HG03159 (cell line): ENCODE measurements around the gene ACSS3.
"Not testable (repeated sequence)": the region's sequence is repeated elsewhere in the genome, so short reads cannot be mapped to it uniquely, and the experiment has no call there.

ENCODE experiments used
- ATAC-seq: cut with Tn5 transposase; IDR thresholded peaks from one replicate; pipeline ENCODE4 v1.9.1; 2021; ENCODE audit warnings: mild to moderate bottlenecking, moderate library complexity; ENCODE audit not compliant: unreplicated experiment

Gene ACSS3

DNA sequence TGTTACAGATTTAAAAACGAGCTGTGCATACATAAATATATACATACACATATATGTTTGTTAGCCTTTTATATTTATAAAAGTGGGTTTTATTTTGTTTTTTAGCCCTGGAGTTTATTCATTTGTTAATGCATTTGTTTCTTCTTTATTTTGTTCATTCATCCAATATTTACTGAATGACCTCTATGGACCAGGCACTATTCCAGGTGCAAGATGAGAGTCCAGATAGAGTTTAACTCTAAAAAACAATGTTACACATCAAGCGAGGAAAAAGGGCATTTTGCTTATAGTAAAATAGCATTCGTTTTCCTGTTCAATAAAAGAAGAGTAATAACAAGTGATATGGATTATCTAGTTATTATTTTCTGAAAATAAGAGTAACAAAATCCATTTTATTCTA lies 14.2 kb downstream of the ACSS3 start:
- ATAC-seq = no peak

DNA sequence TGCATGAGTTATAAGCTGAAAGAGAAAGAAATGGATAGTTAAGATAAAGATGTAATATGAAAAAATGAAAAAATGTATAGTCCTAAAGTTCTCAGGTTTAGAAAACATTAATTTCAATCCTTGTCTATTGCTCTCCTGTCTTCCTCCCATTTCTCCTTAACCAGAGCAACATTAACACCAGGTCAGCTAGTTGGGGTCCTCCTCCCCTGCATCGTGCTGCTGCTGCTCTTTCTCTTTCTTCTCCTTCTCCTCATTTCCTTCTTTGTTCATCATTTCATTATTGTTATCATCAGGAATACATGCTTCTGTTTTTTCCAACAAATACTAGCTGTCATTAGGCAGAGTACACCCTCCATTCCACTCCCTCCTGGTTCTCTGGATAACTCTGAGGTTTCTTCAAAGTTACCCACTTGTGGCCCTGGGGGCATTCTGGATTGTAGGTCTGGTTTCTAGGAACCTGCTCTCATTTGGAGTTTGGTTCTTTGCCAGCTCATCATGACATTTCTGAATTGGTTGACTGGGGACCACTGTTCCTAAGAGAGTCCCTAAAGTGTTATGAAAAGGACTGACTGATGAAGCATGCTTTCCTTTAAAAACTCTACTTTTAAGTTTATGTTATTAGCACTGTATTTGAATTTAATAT lies 17.0 kb downstream of the ACSS3 start:
- no peak for ATAC-seq

DNA sequence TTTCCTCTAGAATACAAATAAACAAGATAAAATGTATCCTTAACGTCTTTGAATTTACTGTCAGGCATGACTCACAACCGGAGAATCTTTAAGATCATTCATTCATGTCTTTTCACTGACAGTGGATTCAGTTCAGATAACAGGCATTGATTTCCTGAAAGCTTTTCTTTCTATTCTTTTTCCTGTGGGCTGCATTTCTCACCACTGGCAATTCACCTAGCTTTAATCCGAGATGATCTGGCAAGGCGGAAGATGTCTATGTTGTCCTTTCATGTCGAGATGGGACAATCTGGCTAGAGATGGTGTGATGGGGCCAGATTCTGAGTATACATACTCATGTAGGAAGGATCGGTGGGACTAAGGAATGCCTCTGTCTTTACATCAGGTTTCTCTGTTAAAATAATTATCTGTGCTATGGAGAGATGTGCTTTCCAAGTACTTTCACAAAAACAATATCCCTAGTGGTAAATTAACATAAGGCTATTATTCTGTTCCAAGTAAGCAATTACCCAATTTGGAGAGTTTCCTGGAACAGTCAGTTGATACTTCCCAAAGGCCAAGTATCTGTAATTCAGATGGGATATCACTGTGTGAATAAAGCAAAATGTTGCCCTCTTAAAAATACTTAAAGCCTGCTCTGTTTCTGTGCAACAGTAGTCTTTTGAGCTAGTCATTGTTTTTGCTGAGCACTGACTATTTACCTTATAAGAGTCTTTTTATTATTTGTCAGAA lies 17.8 kb downstream of the ACSS3 start:
- ATAC-seq = no peak

DNA sequence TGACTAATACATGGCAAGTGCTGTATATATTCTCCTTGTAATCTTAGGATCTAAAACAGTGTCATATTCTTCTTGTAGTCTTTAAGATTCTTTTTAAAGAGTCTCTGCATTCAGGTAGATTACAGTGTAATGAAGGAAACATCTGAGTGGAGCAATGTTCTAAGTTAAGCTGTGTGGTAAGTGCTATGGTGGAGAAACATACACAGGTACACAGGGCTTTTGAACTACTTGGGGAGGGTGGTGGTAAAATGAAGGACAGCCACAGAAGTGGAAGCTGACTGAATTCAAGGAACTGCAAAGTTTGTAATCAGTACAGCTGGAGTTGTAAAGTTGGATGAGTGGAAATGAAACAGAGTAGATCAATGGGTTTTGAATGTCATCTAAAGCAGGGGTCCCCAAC lies 27.8 kb downstream of the ACSS3 start:
- ATAC-seq = no peak

DNA sequence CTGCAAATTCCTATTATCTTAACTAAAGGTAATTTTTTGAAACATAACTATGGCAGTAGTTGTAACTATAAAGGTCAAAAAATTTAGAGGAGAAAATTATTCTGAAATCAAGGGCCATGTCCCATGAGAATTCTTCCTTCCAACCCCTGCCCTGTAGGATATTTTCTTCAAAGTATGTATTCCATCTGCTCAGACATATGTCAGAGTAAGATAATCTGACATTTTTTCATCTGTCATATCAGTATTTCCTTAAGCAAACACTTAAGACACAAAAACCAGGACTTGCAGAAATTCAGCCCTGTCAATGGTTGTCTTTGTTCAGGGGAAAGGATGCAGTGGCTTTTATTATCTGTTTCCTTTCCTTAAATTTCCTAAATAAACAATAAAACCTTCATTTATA lies 36.3 kb downstream of the ACSS3 start:
- no peak for ATAC-seq

DNA sequence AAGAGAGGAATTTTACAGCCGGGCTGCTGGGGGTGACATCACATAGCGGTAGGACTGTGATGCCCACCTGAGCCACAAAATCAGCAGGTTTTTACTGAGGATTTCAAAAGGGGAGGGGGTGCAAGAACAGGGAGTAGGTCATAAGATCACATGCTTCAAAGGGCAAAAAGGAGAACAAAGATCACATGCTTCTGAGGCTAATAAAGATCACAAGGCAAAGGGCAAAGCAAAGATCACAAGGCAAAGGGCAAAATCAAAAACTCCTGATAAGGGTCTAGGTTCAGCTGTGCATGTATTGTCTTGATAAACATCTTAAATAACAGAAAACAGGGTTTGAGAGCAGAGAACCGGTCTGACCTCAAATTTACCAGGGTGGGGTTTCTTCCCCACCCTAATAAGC lies 41.2 kb downstream of the ACSS3 start:
- not testable (repeated sequence) for ATAC-seq

DNA sequence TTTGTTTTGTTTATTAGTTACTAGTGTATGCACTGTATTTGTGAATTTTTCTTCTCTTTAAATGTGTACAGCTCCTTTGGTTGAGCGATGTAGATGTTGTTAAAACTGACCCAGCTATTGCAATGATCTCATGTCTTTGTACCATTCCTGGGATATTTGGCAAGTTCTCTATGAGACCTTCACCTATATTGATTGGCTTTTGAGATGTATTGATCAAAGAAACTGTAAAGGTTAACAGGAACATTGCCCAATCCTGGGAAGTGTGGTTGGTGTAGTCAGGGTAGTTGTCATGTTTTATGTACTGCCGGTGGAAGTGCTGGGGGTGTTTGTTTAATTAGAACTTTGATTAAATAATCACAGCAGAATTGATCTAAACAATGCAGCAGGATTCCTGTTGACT lies 43.1 kb downstream of the ACSS3 start:
- ATAC-seq = no peak

DNA sequence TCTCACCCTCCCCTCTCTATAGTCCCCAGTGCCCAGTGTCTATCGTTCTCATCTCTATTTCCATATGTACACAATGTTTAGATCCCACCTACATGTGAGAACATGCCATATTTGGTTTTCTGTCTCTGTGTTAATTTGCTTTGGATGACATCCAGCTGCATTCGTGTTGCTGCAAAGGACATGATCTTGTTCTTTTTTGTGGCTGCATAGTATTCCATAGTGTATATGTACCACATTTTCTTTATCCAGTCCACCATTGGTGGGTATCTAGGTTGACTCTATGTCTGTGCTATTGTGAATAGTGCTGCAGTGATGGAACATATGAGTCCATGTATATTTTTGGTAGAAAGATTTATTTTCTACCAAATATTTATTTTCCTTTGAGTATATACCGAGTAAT lies 45.7 kb downstream of the ACSS3 start:
- ATAC-seq = no peak

DNA sequence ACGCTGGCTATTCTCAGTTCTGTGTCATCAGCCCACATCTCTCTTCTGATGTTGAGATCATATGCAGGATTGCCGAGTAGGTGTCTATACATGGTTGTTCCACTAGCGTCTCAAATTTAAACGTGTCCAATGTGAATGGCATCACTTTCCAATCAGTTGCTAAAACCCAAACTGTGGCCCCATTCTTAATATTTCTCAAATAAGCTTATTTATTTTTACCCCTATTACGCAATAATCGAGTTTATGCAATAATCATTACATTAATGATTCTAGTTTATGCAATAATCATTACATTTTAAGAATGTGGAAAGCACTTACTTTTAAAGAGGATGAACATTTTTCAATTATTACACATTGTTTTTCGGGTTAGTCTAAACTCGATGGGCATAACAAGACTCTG lies 47.8 kb downstream of the ACSS3 start:
- ATAC-seq = no peak

DNA sequence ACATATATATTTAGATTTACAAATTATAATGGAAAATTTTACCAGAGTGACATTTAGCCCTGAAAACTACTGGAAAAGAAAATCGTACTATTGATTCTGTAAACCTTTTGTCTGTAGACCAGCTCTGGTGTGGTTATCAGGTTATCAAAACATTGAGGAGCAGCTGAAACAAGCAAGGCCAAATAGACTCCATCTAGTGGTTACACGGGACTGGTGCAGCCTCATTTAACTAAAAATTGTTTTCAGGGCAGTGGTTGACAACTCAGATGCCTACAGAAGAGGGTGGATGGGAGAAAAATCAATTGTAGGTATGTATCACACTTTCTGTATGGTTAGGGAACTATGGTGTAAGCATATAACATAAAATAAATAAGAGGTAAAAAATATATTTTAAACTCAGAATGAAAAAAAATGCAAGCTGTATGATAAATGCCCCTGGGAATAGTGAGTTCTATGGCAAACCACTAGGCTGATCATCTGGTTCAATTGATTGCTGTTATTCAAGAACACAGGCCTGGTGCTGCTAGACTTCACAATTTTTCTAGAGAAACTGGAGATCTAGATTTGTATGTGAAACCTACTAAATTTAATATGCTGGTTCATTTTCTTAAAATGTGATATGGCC lies 51.2 kb downstream of the ACSS3 start:
- peak; percentile 100 for ATAC-seq

DNA sequence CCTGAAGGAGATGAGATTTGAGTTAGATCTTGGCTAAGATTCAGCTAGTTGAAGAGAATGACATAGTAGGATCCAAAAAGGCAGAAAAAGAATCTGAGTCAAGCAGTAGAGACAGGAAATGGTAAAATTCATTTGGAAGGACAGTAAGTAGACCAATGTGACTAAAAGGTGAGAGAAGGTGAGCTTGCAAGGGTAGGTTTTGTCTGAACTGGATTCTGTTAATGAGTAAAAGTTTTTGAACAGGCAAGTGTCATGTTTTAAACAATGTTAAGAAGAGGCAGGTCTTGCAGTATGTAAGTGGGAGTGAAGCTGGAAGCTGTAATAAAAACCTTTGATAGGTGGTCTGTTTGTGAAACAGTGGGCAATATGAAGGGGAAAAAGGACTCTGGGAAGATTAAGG lies 58.6 kb downstream of the ACSS3 start:
- ATAC-seq = no peak

DNA sequence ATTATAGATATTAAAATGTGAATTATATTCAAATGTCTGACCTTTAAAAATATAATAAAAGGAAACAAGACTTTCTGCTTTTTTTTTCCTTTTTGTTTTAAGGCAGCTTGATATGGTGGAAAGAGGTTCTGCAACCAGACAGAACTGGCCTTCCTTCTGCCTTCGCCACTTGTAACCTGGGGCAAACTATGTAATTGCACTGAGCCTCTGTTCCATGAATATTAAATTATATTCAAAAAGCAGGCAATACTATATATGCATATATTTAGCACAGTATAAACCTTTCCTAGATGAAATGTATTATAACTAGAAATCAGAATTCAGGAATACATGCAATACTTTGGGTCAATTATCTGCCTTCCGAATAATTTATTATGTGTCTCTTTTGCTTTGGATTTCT lies 59.9 kb downstream of the ACSS3 start:
- no peak for ATAC-seq

DNA sequence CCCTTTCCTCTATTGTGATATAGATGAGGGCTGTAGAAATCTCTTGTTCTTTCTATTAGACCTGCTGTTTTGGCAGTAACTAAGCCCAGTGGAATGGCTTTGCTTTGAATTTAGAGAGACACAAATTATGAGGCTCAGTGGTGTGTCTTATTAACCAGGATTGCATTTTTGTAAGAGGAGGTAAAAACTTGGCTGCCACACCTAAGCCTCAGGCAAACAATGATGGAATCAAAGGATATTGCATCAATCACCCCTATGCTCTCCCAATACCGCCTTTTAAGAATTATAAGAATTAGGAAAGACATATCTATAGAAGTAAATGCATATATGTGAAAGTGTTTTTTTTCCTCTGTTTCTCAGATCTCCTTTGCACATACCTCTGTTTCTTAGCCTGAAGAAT lies 63.3 kb downstream of the ACSS3 start:
- no peak for ATAC-seq

DNA sequence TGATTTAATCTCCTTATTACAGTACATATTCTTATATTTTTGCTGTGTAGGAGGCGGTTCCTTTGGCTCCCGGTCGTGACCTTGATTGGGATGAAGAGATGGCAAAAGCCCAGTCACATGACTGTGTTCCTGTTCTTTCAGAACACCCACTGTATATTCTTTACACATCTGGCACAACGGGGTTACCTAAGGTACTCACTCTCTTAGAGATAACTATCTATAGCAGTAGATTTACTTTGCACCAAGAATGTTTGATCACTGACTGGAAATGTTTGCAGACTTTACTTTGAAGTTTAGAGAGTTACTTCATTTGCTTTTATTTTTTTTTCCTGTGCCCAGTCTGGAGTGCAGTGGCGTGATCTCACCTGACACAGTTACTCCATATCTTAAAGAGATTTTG lies 65.2 kb downstream of the ACSS3 start:
- no peak for ATAC-seq

DNA sequence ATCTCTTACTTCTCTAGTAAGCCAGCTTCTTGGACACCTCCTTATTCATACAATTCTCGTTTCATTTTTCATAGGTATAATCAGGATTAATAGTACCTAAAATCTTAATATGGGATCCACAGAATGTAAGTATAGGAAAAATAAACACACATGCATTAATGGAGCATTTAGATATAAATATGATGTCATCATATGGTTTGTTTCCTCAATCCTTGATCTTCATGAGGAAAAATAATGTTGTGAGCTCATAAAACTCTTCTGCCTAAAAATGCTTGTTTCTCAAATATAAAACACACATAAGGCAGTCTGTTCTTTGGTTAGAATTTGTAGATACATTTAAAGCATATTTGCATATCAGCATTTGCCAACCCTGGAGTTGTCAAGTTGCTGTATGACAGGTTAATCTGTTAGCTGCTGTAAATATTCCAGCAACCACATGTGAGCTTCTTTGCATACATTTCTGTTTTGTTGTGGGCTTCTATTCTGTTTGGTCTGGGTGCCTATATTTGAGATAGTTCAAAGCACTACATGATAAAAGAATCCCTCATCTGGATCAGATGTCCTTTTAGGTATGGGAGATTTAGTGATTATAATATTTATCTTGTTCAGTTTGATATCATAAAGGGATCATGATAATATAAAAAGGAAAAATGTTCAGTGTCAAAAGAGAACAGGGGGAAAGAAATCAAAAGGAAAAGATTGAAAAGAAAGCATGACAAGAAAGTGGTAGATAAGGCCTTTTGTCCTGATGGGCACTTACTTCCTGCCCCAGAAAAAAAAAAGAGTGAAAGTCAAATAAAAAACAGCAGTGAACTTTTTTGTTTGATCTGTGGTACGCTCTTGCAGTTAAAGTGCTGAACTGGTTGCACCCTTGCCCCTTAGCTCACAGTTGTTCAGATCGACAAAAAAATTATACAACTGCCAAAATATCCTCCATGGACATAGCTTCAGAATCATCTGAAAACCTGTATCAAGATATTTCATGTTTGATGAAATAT lies 68.6 kb downstream of the ACSS3 start:
- ATAC-seq = no peak

DNA sequence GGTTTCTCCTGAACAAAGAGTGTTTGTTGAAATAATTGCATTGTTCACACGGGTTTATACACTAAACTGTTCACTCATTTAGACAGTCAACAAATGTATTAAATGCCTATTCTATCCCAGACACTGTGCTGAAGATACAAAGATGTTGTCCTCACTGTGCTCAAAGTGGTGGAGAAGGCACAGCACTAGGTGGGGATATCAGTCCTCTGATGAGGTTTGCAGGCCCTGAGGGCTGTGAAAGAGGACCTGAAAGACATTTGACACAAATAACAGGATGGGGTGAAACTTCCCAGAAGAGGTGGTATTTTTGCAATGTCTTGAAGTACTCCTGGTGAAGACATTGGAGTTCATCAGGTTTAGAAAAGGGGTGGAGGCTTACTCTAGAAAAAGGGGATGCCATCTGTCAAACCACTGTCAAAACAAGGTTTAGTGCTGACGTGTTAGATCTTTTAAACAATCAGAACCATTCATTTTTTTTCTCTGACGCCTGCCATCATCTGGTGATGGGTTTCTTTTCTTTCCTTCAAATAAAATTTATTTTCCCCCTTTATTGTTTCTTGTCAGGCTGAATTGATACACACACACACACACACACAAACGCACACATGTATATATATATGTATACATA lies 69.5 kb downstream of the ACSS3 start:
- ATAC-seq = no peak

DNA sequence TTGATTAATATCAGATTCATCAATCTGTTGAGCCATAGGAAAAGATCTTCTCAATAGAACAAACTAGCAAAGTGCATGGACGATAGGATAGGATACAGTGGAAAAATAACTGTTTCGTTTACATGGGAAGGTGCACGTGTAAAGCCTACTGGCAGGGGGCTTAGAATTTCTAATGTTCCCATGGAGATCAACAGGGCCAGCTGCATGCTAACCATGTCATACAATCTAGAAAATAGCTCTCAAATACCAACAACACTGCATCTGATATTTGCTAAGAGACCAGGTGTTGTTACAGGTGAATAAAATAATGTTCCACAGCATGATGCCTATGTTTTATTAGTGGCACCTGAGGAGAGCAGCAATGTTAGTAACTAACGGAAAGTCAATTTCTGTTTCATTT lies 72.5 kb downstream of the ACSS3 start:
- ATAC-seq = no peak

DNA sequence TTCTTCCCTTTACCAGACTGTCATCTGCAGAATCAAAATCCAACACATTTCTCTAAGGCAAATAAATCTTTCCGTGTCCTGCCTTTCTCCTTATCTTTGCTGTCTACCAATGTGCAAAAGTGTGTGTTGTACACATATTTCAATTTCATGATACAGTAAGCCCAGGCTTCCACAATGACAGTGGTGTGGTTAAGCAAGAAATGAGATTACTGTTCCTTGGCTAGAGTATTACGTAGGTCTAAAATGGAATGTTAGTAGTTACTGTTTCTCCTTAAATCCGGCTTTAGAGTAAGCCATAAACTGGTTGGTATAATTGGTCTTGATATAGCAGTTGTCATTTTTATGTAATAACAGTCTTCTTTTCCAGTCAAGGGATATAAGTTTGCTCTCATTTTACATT lies 82.0 kb downstream of the ACSS3 start:
- ATAC-seq = no peak

DNA sequence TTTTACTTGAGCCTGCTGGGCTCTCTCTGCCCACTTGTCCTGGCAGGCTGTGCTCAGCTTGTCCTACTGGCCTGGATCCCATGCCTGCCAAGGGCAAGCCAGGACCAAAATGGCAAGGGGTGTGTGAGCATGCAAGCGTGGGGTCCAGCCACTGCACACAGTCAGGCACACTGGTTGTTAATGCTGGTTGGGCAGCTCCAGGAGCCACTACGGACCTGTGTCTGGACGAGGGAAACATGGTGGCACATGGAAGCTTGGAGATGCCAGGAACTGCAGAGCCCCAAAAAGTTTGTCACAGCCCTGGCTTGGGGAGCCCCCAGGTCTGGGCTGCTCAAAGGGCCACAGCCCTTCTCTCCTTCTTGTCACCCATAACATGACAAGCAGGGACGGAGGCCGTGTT lies 83.8 kb downstream of the ACSS3 start:
- no peak for ATAC-seq

DNA sequence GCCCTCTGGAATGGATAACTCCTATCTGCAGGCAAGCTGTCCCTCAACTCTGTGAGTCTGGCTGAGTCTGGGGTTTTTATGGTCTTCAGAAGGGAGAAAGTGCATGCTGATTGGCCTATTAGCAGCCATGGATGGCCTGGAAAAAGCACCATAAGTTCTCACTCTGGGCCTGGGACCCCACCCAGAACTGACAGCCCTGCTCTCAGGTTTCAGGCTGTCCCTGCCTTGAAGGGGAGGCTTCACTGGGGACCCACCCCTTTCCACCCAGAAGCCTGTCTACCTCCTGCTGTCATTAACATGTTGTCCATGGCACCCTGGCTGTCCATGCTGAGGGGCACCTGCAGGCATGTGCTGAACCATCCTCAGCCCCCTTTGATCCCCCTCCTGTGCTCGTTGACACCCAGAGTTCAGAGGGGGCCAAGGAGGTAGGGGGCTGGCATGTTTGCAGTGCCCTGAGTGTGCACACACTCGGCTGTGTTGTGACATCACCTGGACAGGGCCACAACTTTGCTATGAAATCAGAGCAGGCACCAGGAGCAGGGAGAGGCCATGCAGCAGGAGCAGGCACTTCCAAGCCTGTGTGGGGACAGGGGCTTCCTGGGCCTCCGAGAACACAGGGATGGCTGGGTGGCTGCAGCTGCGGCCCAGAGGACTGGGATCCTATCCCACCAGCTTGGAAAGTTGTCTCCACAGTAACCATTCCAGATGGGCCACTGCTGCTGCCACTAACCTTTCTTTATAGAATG lies 84.7 kb downstream of the ACSS3 start:
- ATAC-seq = no peak
